ENCODE data around the gene DNAJC28.
"Not testable (repeated sequence)": the region's sequence is repeated elsewhere in the genome, so short reads cannot be mapped to it uniquely, and the experiment has no call there.

DNAJC28 gene

DNA sequence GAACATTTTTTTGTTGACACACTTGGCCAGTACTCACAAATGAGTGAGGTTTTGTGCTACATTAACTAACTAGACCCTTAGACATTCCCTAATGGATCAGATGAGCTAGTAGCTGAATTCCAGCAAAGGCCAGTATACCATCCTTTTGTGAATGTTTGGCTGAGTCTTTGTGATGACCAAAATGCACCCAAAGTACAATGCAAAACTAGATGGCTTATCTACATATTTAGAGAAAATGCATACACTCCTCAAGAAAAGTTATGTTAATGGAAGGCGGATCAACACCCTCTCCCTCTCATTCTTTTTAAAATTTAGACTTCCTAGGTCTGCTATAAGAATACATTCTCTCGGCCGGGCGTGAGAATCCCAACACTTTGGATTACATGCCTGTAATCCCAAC is 20.1 kb upstream of the DNAJC28 start:
- no peaks in the 10 kb centered on the region for H3K4me1 ChIP-seq (ENCODE audit: control insufficient read depth, insufficient read depth, low read length)
- H3K36me3 ChIP-seq (ENCODE audit: control insufficient read depth, insufficient read depth, low read length): peaks cover 53% of the 10 kb centered on the region
- H3K27me3 ChIP-seq (ENCODE audit: control insufficient read depth, insufficient read depth, low read length): no peaks in the 10 kb centered on the region
- H3K9me3 ChIP-seq (ENCODE audit: control insufficient read depth, insufficient read depth, low read length): no peaks in the 10 kb centered on the region
- no peak overlapping the region for H3K4me3 ChIP-seq (ENCODE audit: low read depth, low read length)
- no peak overlapping the region for H3K9ac ChIP-seq (ENCODE audit: low read depth, low read length)

- Histone ChIP-seq H3K9me3 (ENCODE audit: control insufficient read depth, insufficient read depth, low read length) (no peaks in the 10 kb centered on the region), H3K4me1 (ENCODE audit: control insufficient read depth, insufficient read depth, low read length) (no peaks in the 10 kb centered on the region), H3K27me3 (ENCODE audit: control insufficient read depth, insufficient read depth, low read length) (no peaks in the 10 kb centered on the region), H3K4me3 (ENCODE audit: low read depth, low read length) (no peak overlapping the region), H3K9ac (ENCODE audit: low read depth, low read length) (no peak overlapping the region), H3K36me3 (ENCODE audit: control insufficient read depth, insufficient read depth, low read length) (peaks cover 49% of the 10 kb centered on the region)
Measured at GRCh38 chr21:33510826-33511225, 19.3 kb upstream of the DNAJC28 start.

DNA sequence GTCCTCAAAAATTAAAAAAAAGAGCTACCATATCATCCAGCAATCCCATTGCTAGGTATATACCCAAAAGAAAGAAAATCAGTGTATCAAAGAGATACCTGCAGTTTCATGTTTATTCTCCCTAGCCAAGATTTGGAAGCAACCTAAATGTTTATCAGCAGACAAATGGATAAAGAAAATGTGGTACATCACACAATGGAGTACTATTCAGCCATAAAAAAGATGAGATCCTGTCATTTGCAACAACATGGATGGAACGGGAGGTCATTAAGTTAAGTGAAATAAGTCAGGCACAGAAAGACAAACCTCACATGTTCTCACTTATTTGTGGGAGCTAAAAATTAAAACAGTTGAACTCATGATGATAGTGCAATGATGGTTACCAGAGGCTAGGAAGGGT is 15.5 kb upstream of the DNAJC28 start:
- H3K9me3 ChIP-seq (ENCODE audit: control insufficient read depth, insufficient read depth, low read length); H3K4me3 ChIP-seq (ENCODE audit: low read depth, low read length); H3K4me1 ChIP-seq (ENCODE audit: control insufficient read depth, insufficient read depth, low read length); H3K27me3 ChIP-seq (ENCODE audit: control insufficient read depth, insufficient read depth, low read length); H3K9ac ChIP-seq (ENCODE audit: low read depth, low read length): not testable (repeated sequence)
- H3K36me3 ChIP-seq (ENCODE audit: control insufficient read depth, insufficient read depth, low read length): peaks cover 52% of the 10 kb centered on the region

GRCh38 chr21:33505833-33506232 is 14.3 kb upstream of the DNAJC28 start:
- H3K36me3 ChIP-seq (ENCODE audit: control insufficient read depth, insufficient read depth, low read length): peaks cover 42% of the 10 kb centered on the region

DNA sequence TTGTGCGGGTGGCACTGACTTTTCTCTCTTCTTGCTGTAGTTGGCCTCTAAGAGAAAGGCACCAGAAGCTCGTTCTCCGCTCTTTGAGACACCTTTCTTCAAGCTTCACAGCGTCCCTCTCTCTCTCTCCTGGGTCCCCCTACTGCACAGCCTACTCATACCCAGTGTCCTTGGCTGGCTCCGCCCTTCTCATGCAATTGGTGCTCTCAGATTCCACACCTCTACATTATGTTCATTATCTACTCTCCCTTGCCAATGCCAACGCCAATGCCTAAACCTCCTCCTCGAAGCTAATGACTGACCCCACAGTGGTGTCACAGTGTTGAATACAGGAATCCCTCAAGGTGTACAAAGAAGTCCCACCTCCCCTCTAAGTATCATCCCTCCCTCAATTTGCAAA is 4.8 kb upstream of the DNAJC28 start:
- Histone ChIP-seq H3K27me3 (ENCODE audit: control insufficient read depth, insufficient read depth, low read length) (no peaks in the 10 kb centered on the region), H3K9me3 (ENCODE audit: control insufficient read depth, insufficient read depth, low read length) (no peaks in the 10 kb centered on the region), H3K36me3 (ENCODE audit: control insufficient read depth, insufficient read depth, low read length) (no peaks in the 10 kb centered on the region), H3K9ac (ENCODE audit: low read depth, low read length) (no peak overlapping the region), H3K4me3 (ENCODE audit: low read depth, low read length) (no peak overlapping the region), H3K4me1 (ENCODE audit: control insufficient read depth, insufficient read depth, low read length) (peaks cover 9% of the 10 kb centered on the region)

More at GRCh38 chr21:33505833-33506232, 14.3 kb upstream of the DNAJC28 start:
- Histone ChIP-seq H3K9me3 (ENCODE audit: control insufficient read depth, insufficient read depth, low read length) (no peaks in the 10 kb centered on the region), H3K4me3 (ENCODE audit: low read depth, low read length) (no peak overlapping the region), H3K9ac (ENCODE audit: low read depth, low read length) (no peak overlapping the region), H3K4me1 (ENCODE audit: control insufficient read depth, insufficient read depth, low read length) (no peaks in the 10 kb centered on the region), H3K27me3 (ENCODE audit: control insufficient read depth, insufficient read depth, low read length) (no peaks in the 10 kb centered on the region)

DNA sequence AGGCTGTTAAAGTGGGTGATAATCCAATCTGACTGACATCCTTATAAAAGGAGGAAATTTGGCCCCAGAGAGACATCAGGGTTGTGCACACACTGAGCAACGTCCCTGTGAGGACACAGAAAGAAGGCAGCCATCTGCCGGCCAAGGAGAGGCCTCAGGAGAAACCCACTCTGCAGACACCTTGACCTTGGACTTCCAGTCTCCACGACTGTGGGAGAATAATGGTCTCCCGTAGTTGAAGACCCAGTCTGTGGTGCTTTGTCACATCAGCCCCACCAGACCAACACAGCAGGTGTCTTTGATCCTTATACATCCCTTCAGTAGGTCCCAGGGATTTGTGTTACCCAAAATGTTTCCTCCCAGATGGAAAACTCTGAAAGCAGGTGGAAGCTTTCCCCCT is 4.2 kb upstream of the DNAJC28 start:
- H3K4me3 ChIP-seq (ENCODE audit: low read depth, low read length): no peak overlapping the region
- H3K9ac ChIP-seq (ENCODE audit: low read depth, low read length): no peak overlapping the region
- H3K36me3 ChIP-seq (ENCODE audit: control insufficient read depth, insufficient read depth, low read length): no peaks in the 10 kb centered on the region
- no peaks in the 10 kb centered on the region for H3K9me3 ChIP-seq (ENCODE audit: control insufficient read depth, insufficient read depth, low read length)
- no peaks in the 10 kb centered on the region for H3K27me3 ChIP-seq (ENCODE audit: control insufficient read depth, insufficient read depth, low read length)
- H3K4me1 ChIP-seq (ENCODE audit: control insufficient read depth, insufficient read depth, low read length): peaks cover 9% of the 10 kb centered on the region

DNA sequence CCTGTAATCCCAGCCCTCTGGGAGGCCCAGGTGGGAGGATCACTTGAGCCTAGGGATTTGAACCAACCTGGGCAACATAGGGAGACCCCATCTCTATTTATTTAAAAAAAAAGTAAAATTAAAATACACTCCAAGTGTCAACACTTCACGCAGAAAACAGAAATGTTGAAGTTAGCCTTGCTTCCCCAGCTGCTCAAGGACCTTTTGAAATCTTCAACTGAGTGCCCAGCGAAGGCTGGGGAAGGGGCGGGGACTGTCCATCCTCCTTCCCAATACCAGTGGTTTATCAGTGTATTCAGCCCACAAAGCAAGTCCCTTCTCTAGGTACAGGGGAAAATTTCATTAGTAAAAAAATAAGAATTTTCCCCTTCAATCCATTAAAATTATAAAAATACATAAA is 2.2 kb upstream of the DNAJC28 start:
- Histone ChIP-seq H3K36me3 (ENCODE audit: control insufficient read depth, insufficient read depth, low read length) (peaks cover 2% of the 10 kb centered on the region), H3K9ac (ENCODE audit: low read depth, low read length) (no peak overlapping the region), H3K27me3 (ENCODE audit: control insufficient read depth, insufficient read depth, low read length) (no peaks in the 10 kb centered on the region), H3K4me3 (ENCODE audit: low read depth, low read length) (no peak overlapping the region), H3K9me3 (ENCODE audit: control insufficient read depth, insufficient read depth, low read length) (no peaks in the 10 kb centered on the region), H3K4me1 (ENCODE audit: control insufficient read depth, insufficient read depth, low read length) (peaks cover 9% of the 10 kb centered on the region)

DNA sequence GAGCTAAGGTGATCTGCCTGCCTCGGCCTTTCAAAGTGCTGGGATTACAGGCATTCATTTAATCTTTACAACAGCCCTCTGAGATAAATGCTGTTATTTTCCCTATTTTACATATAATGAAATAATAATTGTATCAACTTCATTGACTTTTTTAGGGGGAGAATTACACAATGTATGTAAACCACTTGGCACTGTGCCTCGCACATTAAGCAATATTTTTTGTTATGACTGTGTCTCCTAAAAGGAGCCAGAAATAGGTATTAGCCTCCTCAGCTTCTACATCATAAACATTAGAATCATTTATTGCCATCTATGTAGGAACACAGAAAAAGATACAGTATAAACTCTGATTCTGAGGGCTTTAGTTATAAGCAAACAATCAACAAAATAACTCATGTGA is 1.1 kb upstream of the DNAJC28 start:
- Histone ChIP-seq H3K9me3 (ENCODE audit: control insufficient read depth, insufficient read depth, low read length) (no peaks in the 10 kb centered on the region), H3K9ac (ENCODE audit: low read depth, low read length) (no peak overlapping the region), H3K4me1 (ENCODE audit: control insufficient read depth, insufficient read depth, low read length) (peaks cover 9% of the 10 kb centered on the region), H3K36me3 (ENCODE audit: control insufficient read depth, insufficient read depth, low read length) (peaks cover 2% of the 10 kb centered on the region), H3K4me3 (ENCODE audit: low read depth, low read length) (no peak overlapping the region), H3K27me3 (ENCODE audit: control insufficient read depth, insufficient read depth, low read length) (no peaks in the 10 kb centered on the region)

DNA sequence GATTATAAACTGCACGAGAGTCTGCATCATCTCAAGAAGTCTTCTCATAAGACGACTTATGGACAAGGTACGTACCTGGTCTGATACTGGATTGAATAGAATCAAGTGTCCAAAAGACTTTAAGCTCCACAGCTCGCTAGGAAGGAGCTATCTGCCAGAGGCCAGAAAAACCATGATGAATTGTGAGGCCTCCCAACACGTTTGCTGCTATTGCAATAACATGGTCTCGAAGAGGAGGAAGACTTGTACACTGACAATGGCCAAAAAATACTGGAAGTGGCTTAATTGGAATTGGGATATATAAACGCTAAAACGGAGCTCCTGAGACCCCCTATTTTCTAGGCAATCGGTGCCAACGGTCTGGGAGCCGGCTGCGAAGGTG is 534 bp downstream of the DNAJC28 start:
- peaks cover 2% of the 10 kb centered on the region for H3K36me3 ChIP-seq (ENCODE audit: control insufficient read depth, insufficient read depth, low read length)
- H3K27me3 ChIP-seq (ENCODE audit: control insufficient read depth, insufficient read depth, low read length): no peaks in the 10 kb centered on the region
- H3K9ac ChIP-seq (ENCODE audit: low read depth, low read length): no peak overlapping the region
- H3K4me1 ChIP-seq (ENCODE audit: control insufficient read depth, insufficient read depth, low read length): peaks cover under 1% of the 10 kb centered on the region
- peak overlapping the region; percentile 97 for H3K4me3 ChIP-seq (ENCODE audit: low read depth, low read length)
- no peaks in the 10 kb centered on the region for H3K9me3 ChIP-seq (ENCODE audit: control insufficient read depth, insufficient read depth, low read length)

DNA sequence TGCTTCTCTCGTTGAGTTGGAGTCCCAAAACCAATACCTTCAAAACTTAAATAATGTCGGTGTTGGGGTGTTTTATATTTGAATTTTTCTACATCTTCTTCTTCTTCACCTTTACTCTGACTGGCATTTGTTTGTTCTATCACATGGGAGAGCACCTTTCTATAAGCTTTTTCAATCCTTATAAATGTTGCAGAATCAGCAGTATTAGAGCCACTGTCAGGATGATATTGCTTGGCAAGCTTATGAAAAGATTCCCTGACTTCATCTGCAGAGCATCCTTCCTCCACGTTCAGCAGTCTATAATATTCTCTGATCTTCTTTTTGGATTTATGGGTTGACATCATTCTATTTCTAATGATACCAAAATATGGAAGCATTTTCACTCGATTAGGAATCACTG is 2.6 kb downstream of the DNAJC28 start:
- Histone ChIP-seq H3K9me3 (ENCODE audit: control insufficient read depth, insufficient read depth, low read length) (no peaks in the 10 kb centered on the region), H3K36me3 (ENCODE audit: control insufficient read depth, insufficient read depth, low read length) (peaks cover 2% of the 10 kb centered on the region), H3K4me3 (ENCODE audit: low read depth, low read length) (no peak overlapping the region), H3K9ac (ENCODE audit: low read depth, low read length) (no peak overlapping the region), H3K27me3 (ENCODE audit: control insufficient read depth, insufficient read depth, low read length) (no peaks in the 10 kb centered on the region), H3K4me1 (ENCODE audit: control insufficient read depth, insufficient read depth, low read length) (no peaks in the 10 kb centered on the region)

DNA sequence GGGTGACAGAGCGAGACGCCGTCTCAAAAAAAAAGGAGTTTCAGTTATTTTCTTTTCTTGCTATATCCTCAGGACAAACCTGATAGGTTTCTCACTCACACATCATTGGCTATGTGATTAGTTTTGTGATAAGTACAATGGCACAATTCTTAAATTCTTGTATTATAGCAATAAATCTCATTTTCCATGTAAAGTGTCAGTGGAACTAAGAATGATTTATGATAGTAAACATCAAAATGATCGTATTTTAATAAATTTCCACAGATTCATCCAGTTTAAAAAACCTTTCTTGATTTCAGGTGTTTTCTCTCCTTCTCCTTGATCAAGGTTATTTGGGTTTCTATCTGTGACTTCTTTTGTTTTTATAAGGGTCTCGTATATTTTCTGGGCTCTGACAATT is 3.5 kb downstream of the DNAJC28 start:
- H3K9me3 ChIP-seq (ENCODE audit: control insufficient read depth, insufficient read depth, low read length): no peaks in the 10 kb centered on the region
- no peaks in the 10 kb centered on the region for H3K4me1 ChIP-seq (ENCODE audit: control insufficient read depth, insufficient read depth, low read length)
- H3K27me3 ChIP-seq (ENCODE audit: control insufficient read depth, insufficient read depth, low read length): no peaks in the 10 kb centered on the region
- no peak overlapping the region for H3K9ac ChIP-seq (ENCODE audit: low read depth, low read length)
- peaks cover 2% of the 10 kb centered on the region for H3K36me3 ChIP-seq (ENCODE audit: control insufficient read depth, insufficient read depth, low read length)
- H3K4me3 ChIP-seq (ENCODE audit: low read depth, low read length): no peak overlapping the region

GRCh38 chr21:33481314-33481943 is 10.1 kb downstream of the DNAJC28 start:
- Histone ChIP-seq H3K4me1 (ENCODE audit: control insufficient read depth, insufficient read depth, low read length) (peaks cover 4% of the 10 kb centered on the region), H3K4me3 (ENCODE audit: low read depth, low read length) (no peak overlapping the region), H3K9me3 (ENCODE audit: control insufficient read depth, insufficient read depth, low read length) (no peaks in the 10 kb centered on the region), H3K36me3 (ENCODE audit: control insufficient read depth, insufficient read depth, low read length) (no peaks in the 10 kb centered on the region), H3K9ac (ENCODE audit: low read depth, low read length) (no peak overlapping the region), H3K27me3 (ENCODE audit: control insufficient read depth, insufficient read depth, low read length) (peaks cover 2% of the 10 kb centered on the region)

Data from iPS-15b (cell line).